Type B pancreatic cell (in vitro differentiated cells): ENCODE measurements around the gene TRIM4. TPM values are rescaled to one million over a fixed set of nuclear protein-coding genes. Genes with fewer than 3 reads are reported as not detected.

Experiments
- DNase-seq: peaks from one replicate; pipeline ENCODE4 v3.0.0; 2021; ENCODE audit warnings: mixed read lengths; ENCODE audit not compliant: unreplicated experiment; ENCODE audit errors: extremely low spot score
- H3K27ac Mint-ChIP-seq: 2 replicates; pipeline ENCODE4 v1.8.0; 2021; ENCODE audit warnings: mild to moderate bottlenecking, mixed read lengths
- H3K27me3 Mint-ChIP-seq: 2 replicates; pipeline ENCODE4 v1.8.0; 2021; ENCODE audit warnings: mixed read lengths
- H3K36me3 Mint-ChIP-seq: 2 replicates; pipeline ENCODE4 v1.8.0; 2021; ENCODE audit warnings: mixed read lengths
- H3K4me1 Mint-ChIP-seq: one replicate; pipeline ENCODE4 v1.8.0; 2021; ENCODE audit warnings: mixed read lengths; ENCODE audit not compliant: unreplicated experiment
- H3K4me3 Mint-ChIP-seq: 2 replicates; pipeline ENCODE4 v1.8.0; 2021; ENCODE audit warnings: mild to moderate bottlenecking, mixed read lengths
- H3K9me3 Mint-ChIP-seq: 2 replicates; pipeline ENCODE4 v1.8.0; 2021; ENCODE audit warnings: mixed read lengths
- CTCF ChIP-seq: fragments of 200-600 bp; sonication (generic); conservative IDR thresholded peaks from 2 replicates; pipeline ENCODE4 v1.5.0; 2021; ENCODE audit warnings: antibody characterized with exemption, mild to moderate bottlenecking
- total RNA-seq: library from RNA; stranded (reverse); gene quantifications from 2 replicates; pipeline ENCODE4 v1.2.1, GENCODE V29; 2021; ENCODE audit warnings: low replicate concordance

TRIM4 gene
- total RNA-seq, 1 donor from 2014 or later: 13.0 TPM

- TF ChIP-seq CTCF: no peak
- Mint-ChIP-seq H3K27ac (no peak overlapping the region), H3K27me3 (peaks cover 41% of the 10 kb centered on the region), H3K4me1 (peaks cover 7% of the 10 kb centered on the region), H3K36me3 (no peaks in the 10 kb centered on the region), H3K9me3 (no peaks in the 10 kb centered on the region), H3K4me3 (no peak overlapping the region)
- DNase-seq: no peak
Observed at GRCh38 chr7:99926321-99926720, 7.0 kb upstream of the TRIM4 start.

- Mint-ChIP-seq H3K27ac (no peak overlapping the region), H3K9me3 (no peaks in the 10 kb centered on the region), H3K4me1 (peaks cover 4% of the 10 kb centered on the region), H3K27me3 (peaks cover 18% of the 10 kb centered on the region), H3K36me3 (no peaks in the 10 kb centered on the region), H3K4me3 (no peak overlapping the region)
- TF ChIP-seq CTCF: no peak
- no peak for DNase-seq
Observed at GRCh38 chr7:99923200-99923599, 3.9 kb upstream of the TRIM4 start.

- no peaks in the 10 kb centered on the region for H3K9me3 Mint-ChIP-seq
- H3K27me3 Mint-ChIP-seq: peaks cover 3% of the 10 kb centered on the region
- H3K27ac Mint-ChIP-seq: peak overlapping the region; percentile 77
- peaks cover 14% of the 10 kb centered on the region for H3K4me1 Mint-ChIP-seq
- no peak for DNase-seq
- no peak for TF ChIP-seq CTCF
- peak overlapping the region; percentile 92 for H3K4me3 Mint-ChIP-seq
- peaks cover 6% of the 10 kb centered on the region for H3K36me3 Mint-ChIP-seq
Observed at GRCh38 chr7:99920149-99920548, 819 bp upstream of the TRIM4 start.

- no peak for DNase-seq
- Mint-ChIP-seq H3K9me3 (no peaks in the 10 kb centered on the region), H3K4me3 (peak overlapping the region; percentile 92), H3K36me3 (peaks cover 6% of the 10 kb centered on the region), H3K27me3 (peaks cover 3% of the 10 kb centered on the region), H3K4me1 (peaks cover 14% of the 10 kb centered on the region), H3K27ac (peak overlapping the region; percentile 77)
- TF ChIP-seq CTCF: no peak
Observed at GRCh38 chr7:99919814-99920112, 433 bp upstream of the TRIM4 start.

GRCh38 chr7:99910976-99911375, 8.4 kb downstream of the TRIM4 start:
- no peak for TF ChIP-seq CTCF
- H3K4me3 Mint-ChIP-seq: no peak overlapping the region
- no peaks in the 10 kb centered on the region for H3K27me3 Mint-ChIP-seq
- no peaks in the 10 kb centered on the region for H3K36me3 Mint-ChIP-seq
- H3K4me1 Mint-ChIP-seq: no peaks in the 10 kb centered on the region
- no peak overlapping the region for H3K27ac Mint-ChIP-seq
- DNase-seq: no peak
- H3K9me3 Mint-ChIP-seq: no peaks in the 10 kb centered on the region

- DNase-seq: no peak
- H3K36me3 Mint-ChIP-seq: peaks cover 9% of the 10 kb centered on the region
- TF ChIP-seq CTCF: no peak
- no peaks in the 10 kb centered on the region for H3K27me3 Mint-ChIP-seq
- H3K27ac Mint-ChIP-seq: peak overlapping the region; percentile 40
- H3K4me1 Mint-ChIP-seq: no peaks in the 10 kb centered on the region
- no peak overlapping the region for H3K4me3 Mint-ChIP-seq
- H3K9me3 Mint-ChIP-seq: no peaks in the 10 kb centered on the region
Observed at GRCh38 chr7:99901581-99901980, 17.7 kb downstream of the TRIM4 start.
